Activated gamma-delta T cell treated with Interleukin-2 at 50 U/mL for 16 hours (primary cell): ENCODE measurements around the gene PELI3.
"Not testable (repeated sequence)": the region's sequence is repeated elsewhere in the genome, so short reads cannot be mapped to it uniquely, and the experiment has no call there.

Source experiments
- DNase-seq: peaks from one replicate; pipeline ENCODE4 v3.0.0-alpha.2; 2020

Gene PELI3

GRCh38 chr11:66448523-66448922, 18.2 kb upstream of the PELI3 start:
- DNase-seq = no peak

- DNase-seq = no peak
These were observed 16.1 kb upstream of the PELI3 start for GRCh38 chr11:66450560-66450959.

DNA sequence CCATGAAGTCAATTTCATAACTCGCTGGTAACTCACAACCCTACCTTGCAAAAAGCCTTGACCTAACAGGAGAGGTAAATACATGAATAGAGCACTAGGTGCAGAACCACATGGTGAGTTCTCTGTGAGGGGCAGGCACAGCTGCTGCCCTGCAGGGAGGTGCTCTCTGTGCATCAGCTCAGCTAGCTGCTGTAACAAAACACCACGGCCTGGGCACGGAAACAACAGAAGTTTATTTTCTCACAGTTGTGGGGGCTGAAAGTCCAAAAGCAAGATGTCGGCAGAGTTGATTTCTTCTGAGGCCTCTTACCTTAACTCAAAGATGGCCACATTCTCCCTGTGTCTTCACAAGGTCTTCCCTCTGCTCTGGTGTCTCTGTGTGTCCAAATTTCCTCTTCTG, 15.0 kb upstream of the PELI3 start:
- DNase-seq = no peak

- no peak for DNase-seq
These were observed 12.5 kb upstream of the PELI3 start for GRCh38 chr11:66454247-66454646.

- DNase-seq = no peak
These were observed 11.9 kb upstream of the PELI3 start for GRCh38 chr11:66454828-66455227.

DNA sequence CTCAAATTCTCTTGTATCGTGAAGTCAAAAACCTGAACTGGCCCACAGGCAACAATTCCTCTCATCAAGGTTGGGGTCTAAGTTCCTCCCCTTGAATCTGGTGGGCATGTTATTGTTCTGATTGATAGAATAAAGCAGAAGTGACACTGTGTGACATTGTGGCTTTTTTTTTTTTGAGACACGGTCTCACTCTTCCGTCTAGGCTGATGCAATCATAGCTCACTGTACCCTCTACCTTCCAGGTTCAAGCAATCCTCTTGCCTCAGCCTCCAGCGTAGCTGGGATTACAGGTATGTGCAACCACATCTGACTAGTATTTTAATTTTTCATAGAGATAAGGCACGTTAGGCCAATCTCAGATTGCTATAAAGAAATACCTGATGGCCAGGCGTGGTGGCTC, 8.9 kb upstream of the PELI3 start:
- no peak for DNase-seq

DNA sequence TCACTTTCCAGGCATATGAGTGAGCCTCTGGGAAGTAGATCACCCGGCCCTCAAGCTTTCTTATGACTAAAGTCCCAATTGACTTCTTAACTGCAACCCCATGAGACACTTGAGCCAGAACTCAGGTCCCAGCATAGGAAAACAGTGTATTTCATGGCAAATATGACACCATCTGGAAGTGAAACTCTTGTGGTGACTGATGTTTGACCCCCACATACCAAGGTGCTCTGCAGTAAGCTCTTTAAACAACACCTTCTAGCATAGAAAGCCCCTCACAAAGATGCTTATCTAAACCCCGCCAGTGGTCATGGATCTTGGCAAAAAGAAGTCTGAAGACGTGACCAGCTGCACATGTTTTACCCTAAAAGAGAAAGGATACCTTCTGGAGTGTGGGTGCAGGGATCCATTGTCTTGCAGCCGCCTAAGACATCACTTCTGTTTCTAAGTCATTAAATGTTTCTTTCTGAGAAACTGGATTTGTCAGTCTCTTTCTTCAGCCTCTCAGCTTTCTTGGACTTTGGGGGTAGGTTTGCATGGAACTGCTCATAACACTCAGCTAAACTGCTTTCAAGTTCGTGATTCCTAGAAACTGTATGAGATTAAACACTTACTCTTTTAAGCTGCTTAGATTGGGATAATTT, 7.4 kb upstream of the PELI3 start:
- DNase-seq = no peak

DNA sequence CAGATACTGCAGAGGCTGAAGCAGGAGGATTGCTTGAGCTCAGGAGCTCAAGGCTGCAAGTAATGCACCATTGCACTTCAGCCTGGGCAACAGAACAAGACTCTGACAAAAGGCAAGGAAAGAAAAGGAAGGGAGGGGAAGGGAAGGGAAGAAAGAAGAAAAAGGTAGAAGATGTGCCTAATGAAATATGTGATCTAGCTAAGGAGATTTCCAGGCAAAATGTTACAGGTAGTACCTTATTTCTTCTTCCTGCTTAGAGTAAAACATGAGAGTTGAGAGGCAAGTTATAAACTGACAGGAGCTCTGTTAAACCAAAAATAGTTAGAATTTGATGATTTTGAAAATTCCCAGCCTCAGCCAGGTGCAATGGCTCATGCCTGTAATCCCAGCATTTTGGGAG, 4.7 kb upstream of the PELI3 start:
- DNase-seq = no peak

DNA sequence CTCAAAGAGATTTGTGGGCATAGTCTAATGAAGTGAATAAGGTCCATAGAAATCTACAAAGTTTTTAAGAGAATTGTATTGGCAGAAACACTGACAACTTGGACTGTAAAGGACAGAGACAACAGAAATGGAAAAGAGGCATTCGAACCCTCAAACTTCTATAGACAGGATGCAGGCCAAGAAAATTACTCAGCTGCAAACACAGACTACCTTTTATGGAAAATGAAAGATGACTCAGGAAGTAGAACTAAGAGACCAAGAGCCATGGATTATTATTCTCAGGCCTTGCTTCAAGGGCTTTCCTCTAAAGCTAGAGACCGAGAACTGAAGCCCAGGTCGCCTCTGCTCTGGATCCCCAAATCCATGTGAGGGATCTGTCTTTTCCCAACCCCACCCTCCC, 3.8 kb upstream of the PELI3 start:
- no peak for DNase-seq

- not testable (repeated sequence) for DNase-seq
These were observed 2.6 kb upstream of the PELI3 start for GRCh38 chr11:66464116-66464515.

DNA sequence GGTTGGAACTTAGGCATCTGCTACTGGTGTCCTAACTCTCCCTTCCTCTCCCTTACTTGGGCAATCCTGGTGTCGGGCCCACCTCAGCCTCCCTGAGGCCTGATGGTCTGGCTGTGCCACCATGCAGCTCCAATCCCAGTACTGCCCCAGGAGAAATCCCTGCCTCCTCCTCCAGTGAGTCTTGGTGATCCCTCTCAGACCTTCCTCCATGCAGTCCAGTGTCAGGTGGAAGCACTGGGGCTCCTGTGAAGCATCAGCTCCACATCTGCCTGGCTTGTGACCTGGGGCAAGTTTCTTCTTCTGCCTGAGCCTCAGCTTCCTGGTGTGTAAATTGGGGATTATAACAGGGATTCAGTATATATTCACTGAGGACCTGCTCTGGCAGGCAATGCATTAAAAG, 1.8 kb upstream of the PELI3 start:
- no peak for DNase-seq

DNA sequence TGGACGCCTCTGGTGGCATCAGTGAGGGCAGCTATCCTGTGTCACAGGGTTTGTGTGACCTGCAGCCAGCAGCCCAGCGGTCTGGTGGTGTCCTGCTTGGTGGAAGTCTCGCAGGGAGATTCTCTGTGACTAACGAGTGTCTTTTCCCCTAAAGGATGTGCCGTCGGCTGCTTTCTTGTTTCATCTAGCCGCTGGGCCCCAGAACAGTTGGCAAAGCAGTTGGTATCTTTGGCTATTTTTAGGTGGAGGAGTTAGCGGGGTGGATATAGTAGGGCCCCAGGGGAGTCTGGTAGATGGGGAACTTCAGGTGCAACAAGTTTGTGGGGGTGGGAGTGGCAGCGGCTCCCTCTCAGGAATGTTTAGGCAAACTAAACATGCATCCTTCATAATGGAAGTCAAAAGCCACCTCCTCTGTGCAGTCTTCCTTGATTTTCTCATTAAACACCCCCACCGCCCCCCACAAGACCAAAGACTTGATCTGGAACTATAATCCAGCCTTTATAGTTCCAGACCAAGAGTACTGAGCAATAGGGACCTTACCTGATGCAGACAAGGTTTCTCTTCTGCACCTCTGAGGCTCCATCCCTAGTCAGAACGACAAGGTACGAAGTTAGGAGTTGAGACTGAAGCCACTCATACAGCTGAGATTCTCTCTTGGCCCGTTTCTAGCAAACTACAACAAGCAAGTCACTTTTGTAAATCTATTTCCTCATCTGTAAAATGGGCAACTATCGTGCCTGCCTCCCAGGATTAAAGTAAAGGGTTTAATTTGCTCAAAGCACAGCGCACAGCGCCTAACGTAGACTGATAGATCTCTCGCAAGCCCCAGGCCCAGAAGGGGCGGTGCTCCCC, 1.1 kb upstream of the PELI3 start:
- DNase-seq = no peak

- DNase-seq = peak; percentile 20
These were observed 442 bp downstream of the PELI3 start for GRCh38 chr11:66467034-66467659.

GRCh38 chr11:66467756-66468155, 1.1 kb downstream of the PELI3 start:
- DNase-seq = no peak

GRCh38 chr11:66468691-66469090, 2.0 kb downstream of the PELI3 start:
- DNase-seq = no peak

DNA sequence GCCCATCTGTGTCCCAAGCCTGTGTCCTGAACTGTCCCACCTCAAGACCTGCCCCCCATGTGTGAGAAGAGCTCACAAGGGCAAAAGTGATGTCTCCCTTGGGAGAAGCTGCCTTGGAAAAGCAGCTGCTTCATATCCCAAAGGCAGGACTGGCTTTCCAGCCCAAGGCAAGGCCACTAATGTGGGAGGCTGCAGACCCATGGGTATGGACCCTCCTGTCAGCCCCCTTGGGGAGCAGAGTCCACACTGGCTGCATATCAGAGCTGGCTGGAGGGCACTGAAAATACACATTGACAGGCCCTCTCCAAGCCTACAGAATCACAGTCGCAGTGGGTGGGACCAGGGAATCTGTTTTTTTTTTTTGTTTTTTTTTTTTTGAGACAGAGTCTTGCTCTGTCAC, 2.7 kb downstream of the PELI3 start:
- DNase-seq = no peak

- DNase-seq = no peak
These were observed 3.3 kb downstream of the PELI3 start for GRCh38 chr11:66470015-66470414.

DNA sequence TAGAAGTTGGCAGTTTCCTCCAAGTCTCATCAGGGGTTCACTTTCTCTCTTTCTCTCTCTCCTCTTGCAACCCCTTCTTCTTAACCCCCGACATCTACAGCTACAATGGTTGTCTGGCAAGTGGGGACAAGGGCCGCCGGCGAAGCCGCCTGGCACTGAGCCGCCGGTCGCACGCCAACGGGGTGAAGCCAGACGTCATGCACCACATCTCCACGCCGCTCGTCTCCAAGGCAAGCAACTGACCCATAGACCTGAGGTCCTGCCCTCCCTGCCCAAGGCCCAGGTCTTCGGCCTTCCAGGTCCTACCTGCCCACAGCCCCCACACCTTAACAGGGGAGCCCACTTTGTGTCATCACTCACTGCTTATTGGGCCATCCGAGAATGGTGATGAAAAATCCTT, 4.4 kb downstream of the PELI3 start:
- no peak for DNase-seq

- no peak for DNase-seq
These were observed 5.3 kb downstream of the PELI3 start for GRCh38 chr11:66472054-66472453.

GRCh38 chr11:66473167-66473566, 6.5 kb downstream of the PELI3 start:
- no peak for DNase-seq

DNA sequence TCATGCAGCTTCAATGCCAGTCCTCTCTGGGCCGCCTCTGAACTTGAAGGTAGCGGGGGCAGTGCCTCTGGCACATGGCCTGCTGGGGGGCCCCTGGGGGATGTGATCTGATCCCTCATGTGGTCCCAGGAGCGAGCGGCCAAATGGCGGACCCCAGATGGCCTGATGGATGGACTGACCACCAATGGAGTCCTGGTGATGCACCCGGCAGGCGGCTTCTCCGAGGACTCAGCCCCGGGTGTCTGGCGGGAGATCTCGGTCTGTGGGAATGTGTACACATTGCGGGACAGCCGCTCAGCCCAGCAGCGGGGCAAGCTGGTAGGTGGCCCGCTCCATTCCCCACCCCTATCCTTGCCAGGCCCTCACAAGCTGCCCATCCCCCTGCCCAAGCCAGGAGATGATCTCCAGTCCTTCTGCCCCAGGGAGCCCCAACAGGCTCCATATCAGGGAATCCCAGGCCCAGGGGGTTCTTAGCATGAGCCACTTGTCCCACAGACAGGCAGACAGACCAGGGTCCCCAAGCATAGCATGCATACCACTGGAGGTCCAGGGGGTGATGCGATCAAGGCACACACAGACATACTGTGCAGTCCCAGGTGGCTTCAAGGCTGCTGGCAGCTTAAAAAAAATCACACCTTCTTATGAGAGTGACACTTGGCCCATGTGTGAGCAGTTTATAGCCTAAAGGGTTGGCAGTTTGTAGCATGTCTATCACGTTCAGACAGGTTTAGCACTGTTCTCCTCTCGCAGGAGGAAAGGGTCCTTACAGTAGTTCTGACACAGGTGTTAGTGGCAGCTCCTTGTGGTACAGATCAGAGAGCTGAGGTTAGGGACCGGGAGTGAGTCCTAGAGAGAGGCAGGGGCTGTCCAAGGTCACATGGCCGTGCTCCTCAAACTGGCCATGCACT, 7.2 kb downstream of the PELI3 start:
- no peak for DNase-seq

DNA sequence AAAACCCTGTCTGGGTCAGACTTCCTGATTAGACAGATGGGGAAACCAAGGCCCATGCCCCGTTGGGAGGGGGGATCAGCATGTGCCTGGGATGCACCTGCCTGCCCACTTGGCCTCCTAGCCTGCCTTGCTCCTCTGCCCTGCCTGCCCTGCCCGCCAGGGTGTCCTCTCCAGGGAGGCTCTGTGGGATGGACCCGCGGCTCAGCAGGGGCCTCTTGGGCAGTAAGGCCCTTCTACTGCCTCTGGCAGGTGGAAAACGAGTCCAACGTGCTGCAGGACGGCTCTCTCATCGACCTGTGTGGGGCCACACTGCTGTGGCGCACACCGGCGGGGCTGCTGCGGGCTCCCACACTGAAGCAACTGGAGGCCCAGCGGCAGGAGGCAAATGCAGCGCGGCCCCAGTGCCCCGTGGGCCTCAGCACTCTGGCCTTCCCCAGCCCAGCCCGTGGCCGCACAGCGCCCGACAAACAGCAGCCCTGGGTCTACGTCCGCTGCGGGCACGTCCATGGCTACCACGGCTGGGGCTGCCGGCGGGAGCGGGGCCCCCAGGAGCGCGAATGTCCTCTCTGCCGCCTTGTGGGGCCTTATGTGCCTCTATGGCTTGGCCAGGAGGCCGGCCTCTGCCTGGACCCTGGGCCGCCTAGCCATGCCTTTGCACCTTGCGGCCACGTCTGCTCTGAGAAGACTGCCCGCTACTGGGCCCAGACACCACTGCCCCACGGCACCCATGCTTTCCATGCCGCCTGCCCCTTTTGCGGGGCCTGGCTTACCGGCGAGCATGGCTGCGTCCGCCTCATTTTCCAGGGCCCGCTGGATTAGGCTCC, 8.9 kb downstream of the PELI3 start:
- no peak for DNase-seq
